HG03097 (cell line): ENCODE measurements around the gene RPTN.

Experiments
- ATAC-seq: cut with Tn5 transposase; IDR thresholded peaks from one replicate; pipeline ENCODE4 v1.9.1; 2021; ENCODE audit not compliant: unreplicated experiment, low FRiP score

Gene RPTN

GRCh38 chr1:152159144-152159543, at the start of gene RPTN:
RPTN (minus strand) TSS chr1:152159228; CDS start chr1:152157889, 1,339 bp downstream.
- ATAC-seq, result no peak

GRCh38 chr1:152198982-152199381, 40.0 kb upstream of the RPTN start:
- ATAC-seq, result no peak

- no peak for ATAC-seq
Measured at GRCh38 chr1:152197361-152197941, 38.4 kb upstream of the RPTN start.

- ATAC-seq, result no peak
Measured at GRCh38 chr1:152191711-152192110, 32.7 kb upstream of the RPTN start.

GRCh38 chr1:152191260-152191659, 32.2 kb upstream of the RPTN start:
- ATAC-seq, result no peak

- ATAC-seq, result no peak
Measured at GRCh38 chr1:152190589-152190988, 31.6 kb upstream of the RPTN start.

- ATAC-seq, result no peak
Measured at GRCh38 chr1:152189657-152190442, 30.8 kb upstream of the RPTN start.

GRCh38 chr1:152188673-152189591, 29.9 kb upstream of the RPTN start:
- ATAC-seq, result no peak

- no peak for ATAC-seq
Measured at GRCh38 chr1:152186556-152187285, 27.7 kb upstream of the RPTN start.

- ATAC-seq, result no peak
Measured at GRCh38 chr1:152185544-152186391, 26.7 kb upstream of the RPTN start.

- ATAC-seq, result no peak
Measured at GRCh38 chr1:152182944-152183361, 23.9 kb upstream of the RPTN start.

- no peak for ATAC-seq
Measured at GRCh38 chr1:152182431-152182830, 23.4 kb upstream of the RPTN start.

GRCh38 chr1:152179566-152179965, 20.5 kb upstream of the RPTN start:
- ATAC-seq, result no peak

GRCh38 chr1:152170287-152170905, 11.4 kb upstream of the RPTN start:
- no peak for ATAC-seq

- no peak for ATAC-seq
Measured at GRCh38 chr1:152169366-152170025, 10.5 kb upstream of the RPTN start.

- no peak for ATAC-seq
Measured at GRCh38 chr1:152168535-152168868, 9.5 kb upstream of the RPTN start.

GRCh38 chr1:152167835-152168534, 9.0 kb upstream of the RPTN start:
- ATAC-seq, result no peak

- no peak for ATAC-seq
Measured at GRCh38 chr1:152166966-152167365, 7.9 kb upstream of the RPTN start.
